ENCODE measurements around the gene CD7. TPM values are rescaled to one million over a fixed set of nuclear protein-coding genes. Genes with fewer than 3 reads are reported as not detected.

Gene CD7
- total and polyA plus RNA-seq, 9 of the 15 experiments (the other 6 are each of a cell fraction or from before 2014, with no cell fraction given): 0.21 to 0.35 TPM; not detected in 7

DNA sequence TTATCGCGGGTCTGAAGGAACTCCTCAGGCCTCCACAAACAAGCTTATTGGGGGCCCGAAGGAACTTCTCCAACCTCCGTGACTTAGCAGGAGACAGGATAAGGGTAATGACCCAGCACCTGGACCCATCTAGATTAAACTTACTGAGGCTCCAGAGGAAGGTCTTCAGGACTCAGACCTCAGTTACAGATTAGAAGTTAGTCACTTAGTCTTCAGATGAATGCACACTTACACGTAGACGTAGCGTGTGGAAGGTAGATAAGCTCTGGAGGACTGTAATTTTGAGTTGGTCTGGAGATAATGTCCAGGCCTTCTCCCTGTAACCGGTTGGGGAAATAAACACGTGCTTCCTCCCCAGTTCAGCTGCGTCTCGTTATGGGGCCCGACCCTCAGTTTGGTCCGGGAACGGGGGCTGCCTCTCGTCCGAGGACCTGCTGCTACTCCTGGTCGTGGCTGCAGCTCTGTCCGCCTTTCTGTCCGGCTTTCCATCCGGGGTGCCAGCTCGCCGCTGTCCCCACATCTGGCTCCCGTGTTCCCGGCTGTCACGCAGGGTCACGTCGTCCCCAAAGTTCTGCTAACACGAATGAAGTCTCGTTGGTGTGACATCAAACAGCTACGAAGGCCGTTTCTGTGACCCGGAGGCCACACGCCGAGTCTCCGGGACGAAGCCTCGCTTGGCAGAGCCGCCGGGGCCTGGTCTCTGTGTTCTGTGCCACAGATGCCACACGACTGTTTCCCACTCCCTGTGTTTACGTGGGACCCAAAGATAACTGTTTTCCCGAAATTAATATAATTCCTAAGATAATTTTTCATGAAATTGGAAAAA is 28.0 kb upstream of the CD7 start (continued):
- no peak for TF ChIP-seq RFX7 (CRISPR knock-in tag; IDR thresholded peaks at IDR 0.05)
- TF ChIP-seq BRF1 (IDR thresholded peaks at IDR 0.05; ENCODE audit: borderline replicate concordance, extremely low read depth, insufficient read length): no peak
- no peak for TF ChIP-seq ZNF431 (CRISPR knock-in tag; IDR thresholded peaks at IDR 0.05)
- TF ChIP-seq, protein P1, sequence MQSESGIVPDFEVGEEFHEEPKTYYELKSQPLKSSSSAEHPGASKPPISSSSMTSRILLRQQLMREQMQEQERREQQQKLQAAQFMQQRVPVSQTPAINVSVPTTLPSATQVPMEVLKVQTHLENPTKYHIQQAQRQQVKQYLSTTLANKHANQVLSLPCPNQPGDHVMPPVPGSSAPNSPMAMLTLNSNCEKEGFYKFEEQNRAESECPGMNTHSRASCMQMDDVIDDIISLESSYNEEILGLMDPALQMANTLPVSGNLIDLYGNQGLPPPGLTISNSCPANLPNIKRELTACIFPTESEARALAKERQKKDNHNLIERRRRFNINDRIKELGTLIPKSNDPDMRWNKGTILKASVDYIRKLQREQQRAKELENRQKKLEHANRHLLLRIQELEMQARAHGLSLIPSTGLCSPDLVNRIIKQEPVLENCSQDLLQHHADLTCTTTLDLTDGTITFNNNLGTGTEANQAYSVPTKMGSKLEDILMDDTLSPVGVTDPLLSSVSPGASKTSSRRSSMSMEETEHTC (IDR thresholded peaks at IDR 0.05): peak; percentile 84
- no peak for TF ChIP-seq RFX5 (IDR thresholded peaks at IDR 0.05; ENCODE audit: low read depth, low read length)
- TF ChIP-seq, protein P2, sequence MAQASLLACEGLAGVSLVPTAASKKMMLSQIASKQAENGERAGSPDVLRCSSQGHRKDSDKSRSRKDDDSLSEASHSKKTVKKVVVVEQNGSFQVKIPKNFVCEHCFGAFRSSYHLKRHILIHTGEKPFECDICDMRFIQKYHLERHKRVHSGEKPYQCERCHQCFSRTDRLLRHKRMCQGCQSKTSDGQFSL (CRISPR knock-in tag; IDR thresholded peaks at IDR 0.05): no peak
- TF ChIP-seq, protein P2 (tag; IDR thresholded peaks at IDR 0.05): peak in 1 of 2 experiments; percentile 79; a peak in 2 of 4 replicates
- TF ChIP-seq HSF4 (CRISPR knock-in tag; IDR thresholded peaks at IDR 0.05; ENCODE audit: borderline replicate concordance): peak; percentile 88; the same call in 1 of the 2 replicates
- TF ChIP-seq PHTF2 (CRISPR knock-in tag; IDR thresholded peaks at IDR 0.05): no peak
- TF ChIP-seq, protein P3, sequence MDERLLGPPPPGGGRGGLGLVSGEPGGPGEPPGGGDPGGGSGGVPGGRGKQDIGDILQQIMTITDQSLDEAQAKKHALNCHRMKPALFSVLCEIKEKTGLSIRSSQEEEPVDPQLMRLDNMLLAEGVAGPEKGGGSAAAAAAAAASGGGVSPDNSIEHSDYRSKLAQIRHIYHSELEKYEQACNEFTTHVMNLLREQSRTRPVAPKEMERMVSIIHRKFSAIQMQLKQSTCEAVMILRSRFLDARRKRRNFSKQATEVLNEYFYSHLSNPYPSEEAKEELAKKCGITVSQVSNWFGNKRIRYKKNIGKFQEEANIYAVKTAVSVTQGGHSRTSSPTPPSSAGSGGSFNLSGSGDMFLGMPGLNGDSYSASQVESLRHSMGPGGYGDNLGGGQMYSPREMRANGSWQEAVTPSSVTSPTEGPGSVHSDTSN (CRISPR knock-in tag; IDR thresholded peaks at IDR 0.05; ENCODE audit: low read depth): no peak
- TF ChIP-seq, protein P3 (tag; conservative IDR thresholded peaks at IDR 0.05; ENCODE audit: low read depth): peak; percentile 47
- TF ChIP-seq CREB1 (IDR thresholded peaks at IDR 0.05): peak; percentile 80; the same call in 1 of the 2 replicates
- TF ChIP-seq CREB1 (CRISPR knock-in tag; IDR thresholded peaks at IDR 0.05): peak; percentile 65
- TF ChIP-seq RB1 (IDR thresholded peaks at IDR 0.05; ENCODE audit: low read depth): no peak; the same call in 1 of the 2 replicates
- peak; percentile 94 for TF ChIP-seq MTA3 (IDR thresholded peaks at IDR 0.05; ENCODE audit: borderline replicate concordance)
- no peak for TF ChIP-seq NR2C1 (IDR thresholded peaks at IDR 0.05)
- TF ChIP-seq NR2C1 (tag; IDR thresholded peaks at IDR 0.05): peak; percentile 63
- TF ChIP-seq ZNF77 (CRISPR knock-in tag; IDR thresholded peaks at IDR 0.05): no peak
- TF ChIP-seq NR2C2 (CRISPR knock-in tag; IDR thresholded peaks at IDR 0.05): no peak
- TF ChIP-seq NR2C2 (tag; IDR thresholded peaks at IDR 0.05): peak; percentile 68
- TF ChIP-seq POLR2G (IDR thresholded peaks at IDR 0.05; ENCODE audit: low read depth, low read length): peak; percentile 70
- TF ChIP-seq ZNF507 (tag; conservative IDR thresholded peaks at IDR 0.05): no peak
- peak; percentile 94 for TF ChIP-seq DMBX1 (CRISPR knock-in tag; IDR thresholded peaks at IDR 0.05; ENCODE audit: borderline replicate concordance)

Data from K562 (cell line).